Fibroblast of lung (primary cell): ENCODE measurements around the gene C16orf89.

Experiments
- CTCF ChIP-seq, 2 donors: IDR thresholded peaks in 1 of 2; conservative IDR thresholded peaks in 1 of 2; 1 replicate in 1 of 2; 2 replicates in 1 of 2; pipeline ENCODE4 v1.5.1; 2011 to 2012; ENCODE audit warnings: low read length in 2 of 2, control low read depth in 1 of 2, inconsistent platforms in 1 of 2, low read depth in 1 of 2, mild to moderate bottlenecking in 1 of 2
- EZH2 ChIP-seq: IDR thresholded peaks from 2 replicates; pipeline ENCODE4 v1.5.1; 2012; ENCODE audit warnings: low read length, control low read depth, mild to moderate bottlenecking; ENCODE audit errors: missing control alignments

DNA sequence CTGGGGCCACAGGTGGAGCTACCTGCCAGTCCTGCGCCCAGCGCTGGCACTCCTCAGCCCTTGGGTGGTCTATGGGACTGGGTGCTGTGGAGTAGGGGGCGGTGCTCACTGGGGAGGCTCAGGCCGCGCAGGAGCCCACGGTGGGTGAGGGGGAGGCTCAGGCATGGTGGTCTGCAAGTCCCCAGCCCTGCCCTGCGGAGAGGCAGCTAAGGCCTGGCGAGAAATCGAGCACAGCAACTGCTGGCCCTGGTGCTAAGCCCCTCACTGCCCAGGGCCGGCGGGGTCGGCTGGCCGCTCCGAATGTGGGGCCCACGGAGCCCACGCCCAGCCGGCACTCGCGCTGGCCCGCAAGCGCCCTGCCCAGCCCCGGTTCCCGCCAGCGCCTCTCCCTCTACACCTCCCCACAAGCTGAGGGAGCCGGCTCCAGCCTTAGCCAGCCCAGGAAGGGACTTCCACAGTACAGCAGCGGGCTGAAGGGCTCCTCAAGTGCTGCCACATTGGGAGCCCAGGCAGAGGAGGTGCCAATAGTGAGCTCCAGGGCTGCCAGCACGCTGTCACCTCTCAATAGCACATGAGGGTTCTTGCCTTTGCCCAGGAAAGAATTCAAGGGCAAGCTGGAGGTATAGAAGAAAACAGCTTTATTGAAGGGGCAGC, 42.9 kb upstream of the C16orf89 start:
- TF ChIP-seq EZH2 (no peak), CTCF (conservative IDR thresholded peaks at IDR 0.05 in 1 of 2, IDR thresholded peaks at IDR 0.05 in 1 of 2; ENCODE audit: low read depth in 1 of 2, low read length in 2 of 2) (no peak)
